IPS-18c (cell line): ENCODE measurements around the gene CD226.

Experiments used
- H3K4me3 ChIP-seq: 2 replicates; pipeline ENCODE4 v1.7.0; 2013; ENCODE audit warnings: low read depth, mild to moderate bottlenecking, low read length, moderate library complexity; ENCODE audit not compliant: insufficient read depth
- H3K9me3 ChIP-seq: one replicate; pipeline ENCODE4 v1.6.1; 2013; ENCODE audit warnings: mild to moderate bottlenecking, low read length, moderate library complexity; ENCODE audit not compliant: control insufficient read depth, insufficient read depth

CD226 gene

GRCh38 chr18:69963196-69963595, 15.5 kb upstream of the CD226 start:
- no peak overlapping the region for H3K4me3 ChIP-seq
- H3K9me3 ChIP-seq: no peaks in the 10 kb centered on the region

- no peaks in the 10 kb centered on the region for H3K9me3 ChIP-seq
- H3K4me3 ChIP-seq: no peak overlapping the region
Measured at GRCh38 chr18:69961718-69962117, 14.0 kb upstream of the CD226 start.

GRCh38 chr18:69958422-69958821, 10.7 kb upstream of the CD226 start:
- Histone ChIP-seq H3K4me3 (no peak overlapping the region), H3K9me3 (no peaks in the 10 kb centered on the region)

GRCh38 chr18:69957747-69958146, 10.1 kb upstream of the CD226 start:
- Histone ChIP-seq H3K4me3 (no peak overlapping the region), H3K9me3 (no peaks in the 10 kb centered on the region)

GRCh38 chr18:69956665-69957620, 9.3 kb upstream of the CD226 start:
- no peak overlapping the region for H3K4me3 ChIP-seq
- no peaks in the 10 kb centered on the region for H3K9me3 ChIP-seq

GRCh38 chr18:69956057-69956456, 8.4 kb upstream of the CD226 start:
- H3K4me3 ChIP-seq: no peak overlapping the region

GRCh38 chr18:69954719-69955480, 7.2 kb upstream of the CD226 start:
- Histone ChIP-seq H3K4me3 (no peak overlapping the region), H3K9me3 (no peaks in the 10 kb centered on the region)

More at GRCh38 chr18:69956057-69956456, 8.4 kb upstream of the CD226 start:
- no peaks in the 10 kb centered on the region for H3K9me3 ChIP-seq

- Histone ChIP-seq H3K4me3 (no peak overlapping the region), H3K9me3 (no peaks in the 10 kb centered on the region)
Measured at GRCh38 chr18:69953191-69953590, 5.5 kb upstream of the CD226 start.

- Histone ChIP-seq H3K9me3 (no peaks in the 10 kb centered on the region), H3K4me3 (no peak overlapping the region)
Measured at GRCh38 chr18:69951182-69951581, 3.5 kb upstream of the CD226 start.

GRCh38 chr18:69949538-69949936, 1.9 kb upstream of the CD226 start:
- Histone ChIP-seq H3K4me3 (no peak overlapping the region), H3K9me3 (no peaks in the 10 kb centered on the region)

GRCh38 chr18:69948919-69949537, 1.4 kb upstream of the CD226 start:
- no peaks in the 10 kb centered on the region for H3K9me3 ChIP-seq
- no peak overlapping the region for H3K4me3 ChIP-seq

GRCh38 chr18:69948256-69948655, 583 bp upstream of the CD226 start:
- Histone ChIP-seq H3K9me3 (no peaks in the 10 kb centered on the region), H3K4me3 (no peak overlapping the region)

GRCh38 chr18:69946608-69947155, 991 bp downstream of the CD226 start:
- Histone ChIP-seq H3K4me3 (no peak overlapping the region), H3K9me3 (no peaks in the 10 kb centered on the region)

- Histone ChIP-seq H3K4me3 (no peak overlapping the region), H3K9me3 (no peaks in the 10 kb centered on the region)
Measured at GRCh38 chr18:69945220-69946114, 2.2 kb downstream of the CD226 start.

GRCh38 chr18:69944436-69944835, 3.2 kb downstream of the CD226 start:
- Histone ChIP-seq H3K4me3 (no peak overlapping the region), H3K9me3 (peaks cover 2% of the 10 kb centered on the region)

- H3K4me3 ChIP-seq: no peak overlapping the region
- H3K9me3 ChIP-seq: peaks cover 2% of the 10 kb centered on the region
Measured at GRCh38 chr18:69943021-69943420, 4.7 kb downstream of the CD226 start.
